ENCODE data around the gene SSH3.
"Not testable (repeated sequence)": the region's sequence is repeated elsewhere in the genome, so short reads cannot be mapped to it uniquely, and the experiment has no call there.

SSH3 gene

DNA sequence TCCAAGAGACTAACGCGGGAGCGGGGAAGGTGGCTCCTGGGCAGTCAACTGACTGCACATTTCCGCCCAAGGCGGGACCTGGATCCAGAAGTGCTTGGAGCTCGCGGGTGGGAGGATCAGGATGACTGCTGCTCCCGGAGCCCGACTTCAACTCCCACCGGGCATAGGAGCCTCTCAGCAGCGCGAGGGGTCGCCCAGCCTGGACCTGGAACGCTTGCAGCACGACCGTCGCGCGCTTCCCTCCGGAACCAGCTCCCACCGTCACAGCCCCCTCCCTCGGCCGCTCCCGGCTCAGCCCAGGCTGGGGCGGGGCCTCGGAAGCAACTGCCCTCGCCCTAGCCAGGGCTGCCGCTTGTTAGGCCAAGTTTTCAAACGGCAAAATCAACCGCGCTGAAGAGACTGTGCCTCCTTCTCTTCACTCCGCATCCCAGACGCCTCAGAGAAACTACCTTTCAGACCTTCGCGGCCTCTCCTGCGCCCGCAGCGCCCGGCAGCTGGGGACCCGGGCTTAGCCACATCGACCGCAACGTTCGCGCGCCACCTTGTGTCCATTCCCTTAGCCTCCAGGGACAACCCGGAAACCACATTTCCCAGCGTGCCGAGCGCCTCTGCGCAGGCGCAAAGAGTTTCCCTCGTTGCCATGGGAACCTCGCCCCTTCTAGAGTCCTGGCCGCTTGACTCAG lies 14.0 kb downstream of the SSH3 start:
- Histone ChIP-seq H3K27ac (ENCODE audit: low read depth, low read length) (peak overlapping the region; percentile 61), H3K36me3 (ENCODE audit: insufficient read depth, low read length) (no peaks in the 10 kb centered on the region), H3K79me2 (ENCODE audit: control insufficient read depth, insufficient read depth, low read length, unreplicated experiment) (no peaks in the 10 kb centered on the region), H3K4me1 (ENCODE audit: control insufficient read depth, insufficient read depth, low read length, unreplicated experiment) (no peaks in the 10 kb centered on the region), H3K4me3 (ENCODE audit: low read depth, low read length) (peak overlapping the region; percentile 80), H3K27me3 (ENCODE audit: insufficient read depth, low read length) (no peaks in the 10 kb centered on the region), H2AFZ (ENCODE audit: low read length, unreplicated experiment) (peak overlapping the region; percentile 98)

DNA sequence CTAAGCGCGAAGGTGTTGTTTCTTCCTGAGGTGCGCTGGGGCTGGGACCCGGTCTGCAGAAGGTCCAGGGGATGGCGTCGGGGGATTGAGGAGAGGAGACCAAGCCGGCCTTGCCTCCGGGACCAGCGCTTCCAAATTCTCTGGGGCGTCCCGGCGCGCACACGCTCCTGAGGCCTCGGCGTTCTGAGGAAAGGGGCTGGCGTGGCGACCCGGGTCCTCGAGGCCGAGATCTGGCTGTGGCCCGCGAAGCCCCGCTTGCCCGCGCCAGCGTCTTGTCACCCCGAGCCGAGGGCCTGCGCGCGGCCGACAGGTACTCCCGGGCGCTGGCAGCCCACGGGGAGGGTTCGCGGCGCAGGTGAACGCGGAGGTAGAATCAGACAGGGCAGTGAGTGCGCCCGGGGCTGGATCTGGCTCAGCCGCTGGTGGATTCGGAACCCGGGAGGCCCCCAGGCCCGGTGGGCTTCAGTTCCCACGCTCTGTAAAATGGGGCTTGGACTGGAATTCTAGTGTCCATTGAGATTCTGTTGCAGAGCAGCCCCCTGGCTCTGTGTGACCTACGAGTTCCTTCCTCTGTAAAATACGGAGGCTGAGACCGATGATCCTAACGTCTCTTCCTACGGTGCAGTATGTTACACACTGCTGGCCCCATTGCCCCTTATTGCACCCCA lies 14.7 kb downstream of the SSH3 start:
- Histone ChIP-seq H3K79me2 (ENCODE audit: control insufficient read depth, insufficient read depth, low read length, unreplicated experiment) (no peaks in the 10 kb centered on the region), H3K36me3 (ENCODE audit: insufficient read depth, low read length) (no peaks in the 10 kb centered on the region), H3K27me3 (ENCODE audit: insufficient read depth, low read length) (no peaks in the 10 kb centered on the region), H3K4me3 (ENCODE audit: low read depth, low read length) (peak overlapping the region; percentile 80), H3K27ac (ENCODE audit: low read depth, low read length) (no peak overlapping the region), H2AFZ (ENCODE audit: low read length, unreplicated experiment) (peak overlapping the region; percentile 49), H3K4me1 (ENCODE audit: control insufficient read depth, insufficient read depth, low read length, unreplicated experiment) (no peaks in the 10 kb centered on the region)

DNA sequence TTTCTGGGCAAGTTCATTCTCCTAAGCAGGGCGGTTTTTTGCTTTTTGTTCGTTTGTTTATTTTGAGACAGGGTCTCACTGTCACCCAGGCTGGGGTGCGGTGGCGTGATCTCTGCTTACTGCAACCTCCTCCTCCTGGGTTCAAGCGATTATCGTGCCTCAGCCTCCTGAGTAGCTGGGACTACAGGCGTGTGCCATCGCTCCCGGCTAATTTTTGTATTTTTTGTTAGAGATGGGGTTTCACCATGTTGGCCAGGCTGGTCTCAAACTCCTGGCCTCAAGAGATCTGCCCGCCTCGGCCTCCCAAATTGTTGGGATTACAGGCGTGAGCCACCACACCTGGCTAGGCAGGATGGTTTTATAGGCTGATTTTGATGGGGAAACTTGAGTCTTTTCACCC lies 15.5 kb downstream of the SSH3 start:
- not testable (repeated sequence) for H3K27ac ChIP-seq (ENCODE audit: low read depth, low read length); H3K27me3 ChIP-seq (ENCODE audit: insufficient read depth, low read length); H3K79me2 ChIP-seq (ENCODE audit: control insufficient read depth, insufficient read depth, low read length, unreplicated experiment); H3K36me3 ChIP-seq (ENCODE audit: insufficient read depth, low read length); H3K4me1 ChIP-seq (ENCODE audit: control insufficient read depth, insufficient read depth, low read length, unreplicated experiment); H2AFZ ChIP-seq (ENCODE audit: low read length, unreplicated experiment)
- H3K4me3 ChIP-seq (ENCODE audit: low read depth, low read length) = peak overlapping the region; percentile 80

- no peaks in the 10 kb centered on the region for H3K4me1 ChIP-seq (ENCODE audit: control insufficient read depth, insufficient read depth, low read length, unreplicated experiment)
- no peak overlapping the region for H2AFZ ChIP-seq (ENCODE audit: low read length, unreplicated experiment)
- H3K27ac ChIP-seq (ENCODE audit: low read depth, low read length) = no peak overlapping the region
- no peaks in the 10 kb centered on the region for H3K79me2 ChIP-seq (ENCODE audit: control insufficient read depth, insufficient read depth, low read length, unreplicated experiment)
- no peaks in the 10 kb centered on the region for H3K27me3 ChIP-seq (ENCODE audit: insufficient read depth, low read length)
- H3K36me3 ChIP-seq (ENCODE audit: insufficient read depth, low read length) = no peaks in the 10 kb centered on the region
- no peak overlapping the region for H3K4me3 ChIP-seq (ENCODE audit: low read depth, low read length)
Measured at GRCh38 chr11:67320011-67320410, 16.7 kb downstream of the SSH3 start.

DNA sequence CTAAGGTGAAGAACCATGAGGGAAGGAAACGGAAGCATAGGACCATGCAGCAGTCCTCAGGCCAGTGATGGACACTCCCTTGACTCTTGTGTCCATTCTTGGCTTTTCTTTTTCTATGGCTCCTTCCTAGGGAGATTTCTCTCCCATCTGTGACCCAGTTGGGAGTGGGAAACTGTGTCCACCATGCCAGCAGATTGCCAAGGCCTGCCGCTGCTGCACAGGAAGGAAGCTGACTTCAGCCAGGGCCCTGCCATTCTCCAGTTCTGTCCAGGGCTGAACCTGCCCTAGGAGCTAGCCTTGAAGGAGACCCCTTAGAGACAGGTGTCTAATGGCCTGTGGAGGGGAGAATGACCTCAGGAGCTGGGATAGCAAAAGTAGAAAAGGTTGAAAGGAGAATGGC lies 17.4 kb downstream of the SSH3 start:
- Histone ChIP-seq H3K27ac (ENCODE audit: low read depth, low read length) (no peak overlapping the region), H3K79me2 (ENCODE audit: control insufficient read depth, insufficient read depth, low read length, unreplicated experiment) (no peaks in the 10 kb centered on the region), H3K4me1 (ENCODE audit: control insufficient read depth, insufficient read depth, low read length, unreplicated experiment) (no peaks in the 10 kb centered on the region), H3K27me3 (ENCODE audit: insufficient read depth, low read length) (no peaks in the 10 kb centered on the region), H2AFZ (ENCODE audit: low read length, unreplicated experiment) (no peak overlapping the region), H3K36me3 (ENCODE audit: insufficient read depth, low read length) (no peaks in the 10 kb centered on the region), H3K4me3 (ENCODE audit: low read depth, low read length) (no peak overlapping the region)

GRCh38 chr11:67321313-67321871 lies 18.1 kb downstream of the SSH3 start:
- Histone ChIP-seq H3K79me2 (ENCODE audit: control insufficient read depth, insufficient read depth, low read length, unreplicated experiment) (no peaks in the 10 kb centered on the region), H3K4me1 (ENCODE audit: control insufficient read depth, insufficient read depth, low read length, unreplicated experiment) (no peaks in the 10 kb centered on the region), H3K27me3 (ENCODE audit: insufficient read depth, low read length) (no peaks in the 10 kb centered on the region), H2AFZ (ENCODE audit: low read length, unreplicated experiment) (no peak overlapping the region), H3K36me3 (ENCODE audit: insufficient read depth, low read length) (no peaks in the 10 kb centered on the region), H3K27ac (ENCODE audit: low read depth, low read length) (no peak overlapping the region), H3K4me3 (ENCODE audit: low read depth, low read length) (no peak overlapping the region)

DNA sequence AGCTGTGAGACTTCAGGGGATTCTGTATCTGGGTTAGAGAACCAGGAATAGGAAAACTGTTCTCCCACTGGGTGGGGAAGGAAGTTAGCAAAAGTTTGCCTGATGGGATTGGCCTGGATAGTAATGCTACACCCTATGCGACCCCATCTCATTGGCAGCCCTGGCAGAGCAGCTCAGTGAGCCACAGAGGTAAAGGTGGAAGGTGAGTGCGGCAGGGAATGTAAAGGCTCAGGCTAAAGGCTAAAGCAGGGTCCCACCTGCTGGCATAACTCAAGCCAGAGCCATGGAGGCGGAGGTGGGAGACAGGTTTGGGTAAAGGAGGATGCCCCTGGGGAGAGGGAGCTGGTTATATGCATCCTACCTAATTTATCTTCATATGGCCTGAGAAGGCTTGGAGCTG lies 18.7 kb downstream of the SSH3 start:
- Histone ChIP-seq H3K4me1 (ENCODE audit: control insufficient read depth, insufficient read depth, low read length, unreplicated experiment) (no peaks in the 10 kb centered on the region), H3K4me3 (ENCODE audit: low read depth, low read length) (no peak overlapping the region), H3K27me3 (ENCODE audit: insufficient read depth, low read length) (no peaks in the 10 kb centered on the region), H3K27ac (ENCODE audit: low read depth, low read length) (no peak overlapping the region), H3K79me2 (ENCODE audit: control insufficient read depth, insufficient read depth, low read length, unreplicated experiment) (no peaks in the 10 kb centered on the region), H3K36me3 (ENCODE audit: insufficient read depth, low read length) (no peaks in the 10 kb centered on the region), H2AFZ (ENCODE audit: low read length, unreplicated experiment) (no peak overlapping the region)

- no peaks in the 10 kb centered on the region for H3K36me3 ChIP-seq (ENCODE audit: insufficient read depth, low read length)
- H3K79me2 ChIP-seq (ENCODE audit: control insufficient read depth, insufficient read depth, low read length, unreplicated experiment) = no peaks in the 10 kb centered on the region
- H3K27me3 ChIP-seq (ENCODE audit: insufficient read depth, low read length) = no peaks in the 10 kb centered on the region
- no peak overlapping the region for H3K27ac ChIP-seq (ENCODE audit: low read depth, low read length)
- no peak overlapping the region for H3K4me3 ChIP-seq (ENCODE audit: low read depth, low read length)
- no peak overlapping the region for H2AFZ ChIP-seq (ENCODE audit: low read length, unreplicated experiment)
- no peaks in the 10 kb centered on the region for H3K4me1 ChIP-seq (ENCODE audit: control insufficient read depth, insufficient read depth, low read length, unreplicated experiment)
Measured at GRCh38 chr11:67323526-67323925, 20.2 kb downstream of the SSH3 start.

GRCh38 chr11:67332081-67332691 lies 28.9 kb downstream of the SSH3 start:
- Histone ChIP-seq H3K79me2 (ENCODE audit: control insufficient read depth, insufficient read depth, low read length, unreplicated experiment) (no peaks in the 10 kb centered on the region), H3K4me3 (ENCODE audit: low read depth, low read length) (no peak overlapping the region), H2AFZ (ENCODE audit: low read length, unreplicated experiment) (no peak overlapping the region), H3K27ac (ENCODE audit: low read depth, low read length) (no peak overlapping the region), H3K4me1 (ENCODE audit: control insufficient read depth, insufficient read depth, low read length, unreplicated experiment) (no peaks in the 10 kb centered on the region), H3K36me3 (ENCODE audit: insufficient read depth, low read length) (peaks cover 4% of the 10 kb centered on the region), H3K27me3 (ENCODE audit: insufficient read depth, low read length) (no peaks in the 10 kb centered on the region)

DNA sequence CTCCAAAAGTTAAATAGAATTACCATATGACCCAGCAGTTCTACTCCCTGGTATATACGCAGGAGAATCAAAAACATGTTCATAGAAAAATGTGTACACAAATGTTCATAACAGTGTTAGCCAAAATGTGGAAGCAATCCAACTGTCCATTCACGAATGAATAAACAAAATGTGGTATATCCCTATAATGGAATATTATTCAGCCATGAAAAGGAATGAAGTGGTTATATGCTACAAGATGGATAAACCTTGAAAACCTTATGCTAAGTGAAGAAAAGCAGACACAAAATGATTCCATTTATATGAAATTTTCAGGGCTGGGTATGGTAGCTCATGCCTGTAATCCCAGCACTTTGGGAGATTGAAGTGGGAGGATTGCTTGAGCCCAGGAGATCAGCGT lies 33.9 kb downstream of the SSH3 start:
- Histone ChIP-seq H3K79me2 (ENCODE audit: control insufficient read depth, insufficient read depth, low read length, unreplicated experiment) (no peaks in the 10 kb centered on the region), H3K36me3 (ENCODE audit: insufficient read depth, low read length) (peaks cover 5% of the 10 kb centered on the region), H3K27ac (ENCODE audit: low read depth, low read length) (no peak overlapping the region), H3K27me3 (ENCODE audit: insufficient read depth, low read length) (no peaks in the 10 kb centered on the region), H3K4me3 (ENCODE audit: low read depth, low read length) (no peak overlapping the region), H2AFZ (ENCODE audit: low read length, unreplicated experiment) (no peak overlapping the region), H3K4me1 (ENCODE audit: control insufficient read depth, insufficient read depth, low read length, unreplicated experiment) (no peaks in the 10 kb centered on the region)

GRCh38 chr11:67344264-67344663 lies 40.9 kb downstream of the SSH3 start:
- H3K27ac ChIP-seq (ENCODE audit: low read depth, low read length) = no peak overlapping the region

More at GRCh38 chr11:67344264-67344663, 40.9 kb downstream of the SSH3 start:
- Histone ChIP-seq H3K36me3 (ENCODE audit: insufficient read depth, low read length) (peaks cover 4% of the 10 kb centered on the region; the same call in 1 of the 2 replicates), H2AFZ (ENCODE audit: low read length, unreplicated experiment) (no peak overlapping the region), H3K4me3 (ENCODE audit: low read depth, low read length) (no peak overlapping the region), H3K27me3 (ENCODE audit: insufficient read depth, low read length) (no peaks in the 10 kb centered on the region), H3K79me2 (ENCODE audit: control insufficient read depth, insufficient read depth, low read length, unreplicated experiment) (no peaks in the 10 kb centered on the region), H3K4me1 (ENCODE audit: control insufficient read depth, insufficient read depth, low read length, unreplicated experiment) (peaks cover 26% of the 10 kb centered on the region)
